NCI-H2196 treated with DMSO at 0.1 percent for 48 hours (cell line): Measurements from ENCODE around the gene EFCAB6.

Source experiments
- DNase-seq: peaks from one replicate; lab custom pipeline; 2025; ENCODE audit not compliant: unreplicated experiment; lab: John Stamatoyannopoulos, UW

The EFCAB6 gene

GRCh38 chr22:43643387-43643786, 168.7 kb downstream of the EFCAB6 start:
- peak; percentile 92 for DNase-seq

- DNase-seq: peak; percentile 36
Measured at GRCh38 chr22:43642319-43643206, 169.5 kb downstream of the EFCAB6 start.

- DNase-seq: no peak
Measured at GRCh38 chr22:43639228-43639948, 172.7 kb downstream of the EFCAB6 start.

GRCh38 chr22:43637275-43638260, 174.5 kb downstream of the EFCAB6 start:
- DNase-seq: no peak

GRCh38 chr22:43636086-43636485, 176.0 kb downstream of the EFCAB6 start:
- DNase-seq: no peak

GRCh38 chr22:43635101-43635500, 177.0 kb downstream of the EFCAB6 start:
- no peak for DNase-seq

- no peak for DNase-seq
Measured at GRCh38 chr22:43634316-43634715, 177.8 kb downstream of the EFCAB6 start.

GRCh38 chr22:43633631-43634285, 178.3 kb downstream of the EFCAB6 start:
- no peak for DNase-seq

GRCh38 chr22:43631846-43632245, 180.3 kb downstream of the EFCAB6 start:
- DNase-seq: no peak

- DNase-seq: no peak
Measured at GRCh38 chr22:43631201-43631600, 180.9 kb downstream of the EFCAB6 start.

GRCh38 chr22:43630451-43630850, 181.7 kb downstream of the EFCAB6 start:
- DNase-seq: no peak

GRCh38 chr22:43628250-43628649, 183.9 kb downstream of the EFCAB6 start:
- DNase-seq: no peak

GRCh38 chr22:43627485-43628213, 184.5 kb downstream of the EFCAB6 start:
- DNase-seq: no peak

- no peak for DNase-seq
Measured at GRCh38 chr22:43625242-43625641, 186.9 kb downstream of the EFCAB6 start.

GRCh38 chr22:43624144-43624998, 187.7 kb downstream of the EFCAB6 start:
- DNase-seq: no peak

GRCh38 chr22:43622886-43623285, 189.2 kb downstream of the EFCAB6 start:
- DNase-seq: no peak

- no peak for DNase-seq
Measured at GRCh38 chr22:43620197-43620596, 191.9 kb downstream of the EFCAB6 start.

GRCh38 chr22:43618517-43618916, 193.6 kb downstream of the EFCAB6 start:
- no peak for DNase-seq

- no peak for DNase-seq
Measured at GRCh38 chr22:43616645-43617044, 195.5 kb downstream of the EFCAB6 start.
